ENCODE measurements around the gene LCORL.
"Not testable (repeated sequence)": the region's sequence is repeated elsewhere in the genome, so short reads cannot be mapped to it uniquely, and the experiment has no call there.

Gene LCORL

DNA sequence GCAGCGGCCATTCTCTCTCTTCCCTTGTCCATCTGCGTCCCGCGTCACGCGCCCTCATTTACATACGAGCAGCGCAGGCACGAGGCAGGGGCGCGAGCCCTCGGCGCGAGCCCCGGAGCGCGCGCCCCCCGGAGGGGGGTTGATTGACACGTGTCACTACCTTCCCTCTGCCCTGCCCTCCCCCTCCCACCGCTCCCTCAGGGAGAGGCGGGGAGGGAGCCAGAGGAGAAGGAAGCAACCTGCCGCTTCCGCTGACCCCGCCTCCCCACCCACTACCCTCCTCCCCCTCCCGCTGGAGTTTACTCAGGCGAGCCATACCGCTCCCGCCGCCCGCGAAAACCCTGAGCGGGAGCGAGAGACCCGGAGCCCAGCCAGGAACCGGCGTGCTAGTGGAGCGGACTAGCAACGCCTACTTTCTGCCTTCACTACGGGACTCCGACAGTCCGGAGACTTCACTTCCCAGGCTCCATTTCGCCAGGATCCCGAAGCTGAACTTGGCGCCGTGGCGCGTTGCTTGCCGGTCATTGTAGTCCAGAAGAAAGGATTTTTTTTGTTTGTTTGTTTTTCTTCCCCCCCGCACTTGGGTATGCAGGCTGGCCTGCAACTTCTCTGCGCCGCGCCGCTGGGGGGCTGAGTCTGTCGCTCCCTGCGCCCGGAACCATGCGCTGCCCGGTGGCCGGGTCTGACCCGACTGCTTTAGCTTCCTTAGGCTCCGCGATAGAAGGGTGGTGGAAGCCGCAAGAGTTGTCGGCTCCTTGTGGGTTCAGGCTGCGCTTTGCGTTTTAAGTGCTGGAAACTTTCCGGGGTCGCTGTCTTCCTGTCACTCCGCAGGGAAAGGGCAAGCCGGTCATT, at the start of gene LCORL:
Gene LCORL (minus strand): TSS at position 36 of the 852 bp plus-strand sequence. CDS start 4 bp downstream, at position 32.
- DNase-seq = peak; percentile 96

DNA sequence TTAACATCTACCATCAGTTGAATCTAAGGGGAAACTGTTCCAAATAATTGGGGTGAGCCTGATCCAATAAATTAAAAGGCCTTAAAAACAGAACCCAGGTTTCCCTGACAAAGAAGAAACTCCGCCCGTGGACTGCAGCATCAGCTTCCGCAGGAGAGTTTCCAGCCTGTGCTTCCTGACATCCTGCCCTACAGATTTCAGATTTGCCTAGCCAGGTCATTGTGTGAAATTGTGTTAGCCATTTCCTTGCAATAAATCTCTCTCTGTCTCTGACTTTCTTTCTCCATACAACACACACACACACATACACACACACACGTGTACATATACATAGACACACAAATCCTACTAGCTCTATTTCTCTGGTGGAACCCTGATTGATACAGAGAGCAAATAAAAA, 48.3 kb upstream of the LCORL start:
- DNase-seq = no peak

DNA sequence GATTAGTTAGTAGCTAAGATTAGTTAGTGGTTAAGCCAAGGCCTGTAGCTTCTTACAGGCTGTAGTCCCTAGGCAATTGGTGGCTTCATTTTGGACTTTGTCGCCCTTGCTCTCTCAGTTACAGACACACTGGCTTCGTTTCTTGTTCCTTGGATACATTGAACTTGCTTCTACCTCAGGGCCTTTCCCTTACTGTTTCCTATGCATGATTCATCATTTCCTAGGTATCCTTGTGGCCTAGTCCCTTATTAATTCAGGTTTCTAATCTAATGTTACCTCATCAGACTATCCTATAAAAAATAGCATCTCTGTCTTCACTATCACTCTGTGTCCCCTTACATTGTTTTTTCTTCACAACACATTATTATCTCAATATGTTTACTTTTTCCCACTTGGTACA, 45.5 kb upstream of the LCORL start:
- DNase-seq = no peak

- DNase-seq = no peak
These were observed 41.5 kb upstream of the LCORL start for GRCh38 chr4:18063079-18063478.

DNA sequence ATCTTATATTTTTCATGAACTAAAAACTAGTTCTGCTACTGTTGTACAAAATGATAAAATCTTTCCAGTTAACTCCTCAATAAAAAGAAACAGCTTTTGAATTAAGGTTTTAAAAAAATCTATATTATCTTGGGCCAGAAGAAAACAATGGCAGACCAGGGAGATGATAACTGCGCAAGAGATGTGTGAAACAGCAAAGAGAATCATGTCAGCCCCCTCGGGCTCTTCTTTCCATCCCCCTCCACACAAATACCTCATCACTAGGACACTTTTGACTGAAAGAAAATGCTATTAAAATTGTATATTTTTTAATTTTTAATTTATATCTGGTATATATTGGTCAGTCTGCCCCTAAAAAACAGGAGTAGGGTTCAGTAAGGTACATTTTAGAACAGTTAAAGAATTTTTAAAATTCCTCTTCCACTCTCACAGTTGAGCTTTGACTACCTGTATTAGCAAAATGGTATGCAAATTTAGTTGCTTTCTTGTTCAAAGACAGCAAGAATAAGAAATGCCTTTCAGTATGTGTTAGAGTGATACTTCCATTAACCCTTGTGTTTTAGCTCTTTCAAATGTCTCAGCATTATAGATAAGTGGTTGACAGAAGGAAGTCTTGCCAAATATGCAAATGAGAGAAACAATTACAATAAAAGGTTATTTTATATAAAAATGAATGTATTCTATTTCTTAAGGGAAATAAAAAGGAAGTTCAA, 36.4 kb upstream of the LCORL start:
- DNase-seq = no peak

GRCh38 chr4:18056030-18056429, 34.5 kb upstream of the LCORL start:
- DNase-seq = no peak

- no peak for DNase-seq
These were observed 30.6 kb upstream of the LCORL start for GRCh38 chr4:18052158-18052557.

- DNase-seq = no peak
These were observed 29.7 kb upstream of the LCORL start for GRCh38 chr4:18051281-18051680.

GRCh38 chr4:18050448-18050847, 28.9 kb upstream of the LCORL start:
- DNase-seq = no peak

DNA sequence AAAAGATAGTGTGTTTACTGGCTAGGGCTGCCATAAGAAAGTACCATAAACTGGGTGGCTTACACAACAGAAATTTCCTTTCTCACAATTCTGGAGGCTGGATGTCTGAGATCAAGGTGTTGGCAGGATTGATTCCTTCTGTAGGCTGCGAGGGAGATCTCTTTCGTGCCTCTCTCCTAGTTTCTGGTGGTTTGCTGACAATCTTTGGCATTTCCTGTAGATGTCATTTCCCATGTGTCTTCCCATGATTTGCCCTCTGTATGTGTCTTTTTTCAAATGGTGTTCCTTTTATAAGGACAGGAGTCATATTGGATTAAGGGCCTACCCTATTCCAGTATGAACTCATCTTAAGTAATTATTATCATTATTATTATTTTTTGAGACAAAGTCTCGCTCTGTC, 27.9 kb upstream of the LCORL start:
- DNase-seq = no peak

GRCh38 chr4:18042754-18043153, 21.2 kb upstream of the LCORL start:
- DNase-seq = no peak

DNA sequence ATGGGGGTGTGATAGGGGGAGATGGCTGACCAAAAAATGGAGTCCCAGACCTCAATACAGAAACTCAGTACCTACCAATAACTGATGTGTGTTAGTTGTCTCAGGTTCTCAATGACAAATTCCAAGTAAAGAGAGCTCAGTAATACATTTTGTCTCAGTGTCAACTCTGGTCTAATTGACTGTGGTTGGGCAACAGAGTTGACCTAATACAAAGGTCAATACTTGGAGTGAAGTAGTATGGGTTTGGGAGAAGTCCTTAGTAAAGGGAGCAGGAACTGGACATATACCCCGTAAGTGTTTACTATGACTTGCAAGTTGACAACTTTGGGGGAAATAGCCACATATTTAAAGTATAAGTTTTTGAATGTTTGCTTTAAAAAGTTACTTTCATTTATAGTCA, 20.5 kb upstream of the LCORL start:
- no peak for DNase-seq

DNA sequence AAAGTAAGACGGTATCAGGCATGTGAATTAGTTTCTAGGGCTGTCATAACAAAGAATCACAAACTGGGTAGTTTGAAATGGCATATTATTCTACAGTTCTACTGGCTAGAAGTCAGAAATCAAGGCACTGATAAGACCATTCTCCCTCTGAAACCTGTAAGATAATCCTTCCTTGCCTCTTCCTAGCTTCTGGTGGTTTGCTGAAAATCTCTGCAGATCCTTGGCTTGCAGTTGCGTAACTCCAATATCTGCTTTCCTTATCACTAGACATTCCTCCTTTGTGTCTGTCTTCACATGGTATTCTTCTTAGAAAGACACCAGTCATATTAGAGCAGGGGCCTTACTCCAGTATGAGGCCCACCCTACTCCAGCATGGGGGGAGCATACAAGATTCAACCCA, 19.6 kb upstream of the LCORL start:
- no peak for DNase-seq

DNA sequence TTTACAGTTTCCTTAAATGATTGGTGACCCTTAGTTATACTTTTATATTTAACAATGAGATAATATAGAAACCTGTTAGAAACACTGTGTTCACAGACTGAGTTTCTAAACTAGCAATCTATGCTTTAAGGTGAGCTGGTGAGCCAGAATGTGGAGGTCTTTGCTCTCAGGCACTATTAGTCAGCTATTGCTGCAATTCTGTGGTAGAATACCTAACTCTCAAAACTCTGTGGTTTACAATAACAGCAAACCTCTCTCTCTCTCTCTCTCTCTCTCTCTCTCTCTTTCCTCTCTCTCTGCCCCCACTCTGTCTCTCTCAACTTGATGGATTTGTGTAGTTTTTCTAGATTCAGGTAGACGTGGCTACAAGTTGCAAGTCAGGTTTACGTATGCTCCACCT, 17.6 kb upstream of the LCORL start:
- DNase-seq = no peak

- DNase-seq = not testable (repeated sequence)
These were observed 14.8 kb upstream of the LCORL start for GRCh38 chr4:18036369-18036768.

DNA sequence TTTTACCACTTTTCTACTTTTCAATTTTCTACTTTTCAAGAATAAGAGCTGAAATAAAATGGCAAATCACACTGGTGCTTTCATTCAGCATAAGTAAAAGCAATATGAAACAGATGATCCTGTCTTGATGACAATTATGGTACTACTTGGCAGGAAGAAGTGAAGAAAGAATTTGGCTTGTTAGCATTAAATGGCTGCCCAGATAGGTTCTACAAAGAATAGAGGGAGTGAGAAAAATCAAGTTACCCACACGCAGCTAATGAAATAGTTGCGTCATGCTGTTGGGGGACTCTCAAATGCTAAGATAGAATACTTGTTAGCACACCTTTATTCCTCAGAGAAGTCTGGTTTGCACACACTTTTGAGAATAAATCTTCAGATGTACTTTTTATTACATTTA, 12.5 kb upstream of the LCORL start:
- DNase-seq = peak; percentile 23

DNA sequence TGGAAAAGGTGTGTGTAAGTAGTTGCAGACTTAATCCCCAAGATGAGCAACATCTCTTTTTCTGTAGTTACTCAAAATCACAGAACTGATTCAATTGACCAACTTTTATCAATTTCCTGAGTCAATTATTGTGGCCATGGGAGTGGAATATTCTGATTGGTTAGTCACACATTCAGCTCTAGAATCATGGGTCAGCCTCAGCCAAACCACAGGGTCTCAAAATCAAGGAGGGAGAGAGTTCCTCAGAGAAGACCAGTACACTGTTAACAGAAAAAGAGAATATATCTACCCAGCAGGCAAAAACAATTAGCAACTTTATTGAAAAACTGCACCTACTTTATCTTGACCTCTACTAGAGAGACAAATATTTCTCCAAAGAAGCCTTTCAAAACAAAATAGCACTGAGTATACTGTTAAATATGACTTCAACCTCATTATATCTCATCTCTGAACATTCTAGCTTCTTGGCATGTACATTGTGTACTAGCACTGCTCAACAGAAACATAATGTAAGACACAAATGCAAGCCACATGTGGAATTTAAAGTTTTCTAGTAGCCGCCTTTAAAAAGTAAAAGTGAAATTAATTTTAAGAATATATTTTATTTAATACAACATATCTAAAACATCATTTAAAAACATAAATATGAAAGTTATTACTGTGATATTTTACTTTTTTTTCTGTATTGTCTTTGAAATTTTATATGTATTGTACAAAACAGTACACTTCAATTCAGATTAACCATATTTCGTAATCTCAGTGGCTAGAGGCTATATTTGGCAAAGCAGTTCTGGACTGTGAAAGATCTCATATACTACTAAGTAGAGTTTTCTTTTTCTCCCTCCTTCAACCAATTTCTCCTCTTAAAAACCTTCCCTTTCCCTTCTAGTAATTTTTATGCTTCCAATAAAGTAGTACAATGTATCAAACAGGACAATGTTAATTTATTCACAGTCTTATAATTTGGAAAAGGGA, 11.8 kb upstream of the LCORL start:
- no peak for DNase-seq

DNA sequence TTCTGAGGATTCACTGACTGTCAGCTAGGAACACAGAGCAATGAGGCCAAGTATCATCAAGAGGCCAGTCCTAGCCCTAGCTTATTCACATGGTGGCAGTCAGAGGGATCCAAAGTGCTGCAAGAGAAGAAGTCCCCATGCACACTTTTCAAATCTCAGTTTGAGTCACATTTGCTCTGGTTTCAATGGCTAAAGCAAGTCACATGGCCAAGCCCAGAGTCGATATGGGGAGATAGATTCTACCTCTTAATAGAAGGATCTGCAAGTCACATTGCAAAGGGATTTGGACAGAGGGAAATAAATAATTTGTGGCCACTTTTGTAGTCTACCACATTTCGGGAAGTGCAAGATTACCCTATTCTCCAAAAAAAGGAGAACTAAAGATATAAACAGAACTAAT, 3.7 kb upstream of the LCORL start:
- DNase-seq = no peak

GRCh38 chr4:18022572-18023050, 1.1 kb upstream of the LCORL start:
- no peak for DNase-seq

GRCh38 chr4:18021470-18021719, 160 bp downstream of the LCORL start:
- DNase-seq = no peak

- DNase-seq = peak; percentile 78
These were observed 685 bp downstream of the LCORL start for GRCh38 chr4:18020671-18021469.

DNA sequence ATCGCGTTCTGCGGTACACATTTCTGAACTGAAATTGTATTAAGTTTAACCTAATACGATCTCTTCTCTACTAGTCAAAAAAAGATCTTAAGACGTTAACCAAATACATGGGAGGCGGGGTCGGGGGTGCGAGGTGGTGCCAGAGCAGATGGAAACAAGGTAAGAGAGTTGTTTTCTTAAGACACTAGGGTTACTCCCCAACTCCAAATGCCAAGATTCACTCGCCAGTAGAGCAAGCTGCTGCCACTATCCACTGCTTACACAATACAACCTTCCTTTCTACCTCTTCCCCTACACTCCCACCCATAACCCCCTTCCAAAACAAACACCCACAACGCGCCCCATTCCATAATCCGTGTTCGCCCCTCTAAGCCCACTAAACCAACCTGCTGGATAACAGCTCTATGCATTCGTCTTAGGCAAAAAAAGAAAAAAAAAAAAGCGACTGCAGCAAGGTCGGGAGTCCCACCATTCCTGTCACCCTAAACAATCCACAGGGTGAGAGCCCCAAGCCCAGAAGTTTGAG, 1.3 kb downstream of the LCORL start:
- no peak for DNase-seq
